ENCODE data around the gene CDYL.
A peak's percentile ranks its signal among the peaks of the same experiment; 100 is the strongest.

The CDYL gene

GRCh38 chr6:4958624-4959023 is 182.4 kb downstream of the CDYL start:
- no peak for DNase-seq
- Mint-ChIP-seq H3K4me1 (no peaks in the 10 kb centered on the region), H3K9me3 (peaks cover 6% of the 10 kb centered on the region), H3K36me3 (ENCODE audit: low read depth) (peaks cover 1% of the 10 kb centered on the region), H3K27me3 (peaks cover 2% of the 10 kb centered on the region), H3K27ac (no peak overlapping the region), H3K4me3 (no peak overlapping the region)
- ATAC-seq = no peak

GRCh38 chr6:4961322-4962168 is 185.3 kb downstream of the CDYL start:
- DNase-seq = no peak
- H3K9me3 Mint-ChIP-seq = peaks cover 6% of the 10 kb centered on the region
- no peaks in the 10 kb centered on the region for H3K4me1 Mint-ChIP-seq
- no peak overlapping the region for H3K27ac Mint-ChIP-seq
- H3K4me3 Mint-ChIP-seq = no peak overlapping the region
- no peaks in the 10 kb centered on the region for H3K36me3 Mint-ChIP-seq (ENCODE audit: low read depth)
- H3K27me3 Mint-ChIP-seq = peaks cover 2% of the 10 kb centered on the region
- ATAC-seq = no peak

GRCh38 chr6:4962905-4963304 is 186.7 kb downstream of the CDYL start:
- H3K4me1 Mint-ChIP-seq = no peaks in the 10 kb centered on the region
- no peak overlapping the region for H3K27ac Mint-ChIP-seq
- H3K27me3 Mint-ChIP-seq = peaks cover 2% of the 10 kb centered on the region
- DNase-seq (no peak), ATAC-seq (no peak)
- H3K9me3 Mint-ChIP-seq = peaks cover 6% of the 10 kb centered on the region
- H3K36me3 Mint-ChIP-seq (ENCODE audit: low read depth) = no peaks in the 10 kb centered on the region
- H3K4me3 Mint-ChIP-seq = no peak overlapping the region

- ATAC-seq = no peak
- H3K27me3 Mint-ChIP-seq = peaks cover under 1% of the 10 kb centered on the region
- no peak overlapping the region for H3K4me3 Mint-ChIP-seq
- no peak for DNase-seq
- peaks cover 5% of the 10 kb centered on the region for H3K9me3 Mint-ChIP-seq
- no peaks in the 10 kb centered on the region for H3K36me3 Mint-ChIP-seq (ENCODE audit: low read depth)
- H3K27ac Mint-ChIP-seq = no peak overlapping the region
- H3K4me1 Mint-ChIP-seq = no peaks in the 10 kb centered on the region
These were observed 188.7 kb downstream of the CDYL start for GRCh38 chr6:4964675-4965561.

GRCh38 chr6:4965562-4966389 is 189.6 kb downstream of the CDYL start:
- Mint-ChIP-seq H3K4me1 (no peaks in the 10 kb centered on the region), H3K27me3 (no peaks in the 10 kb centered on the region), H3K27ac (peak overlapping the region; percentile 28), H3K36me3 (ENCODE audit: low read depth) (no peaks in the 10 kb centered on the region), H3K9me3 (no peaks in the 10 kb centered on the region), H3K4me3 (no peak overlapping the region)
- DNase-seq (no peak), ATAC-seq (no peak)

GRCh38 chr6:4967301-4968030 is 191.3 kb downstream of the CDYL start:
- ATAC-seq (no peak), DNase-seq (no peak)
- no peak overlapping the region for H3K27ac Mint-ChIP-seq
- no peaks in the 10 kb centered on the region for H3K36me3 Mint-ChIP-seq (ENCODE audit: low read depth)
- H3K27me3 Mint-ChIP-seq = peaks cover 2% of the 10 kb centered on the region
- no peaks in the 10 kb centered on the region for H3K9me3 Mint-ChIP-seq
- no peaks in the 10 kb centered on the region for H3K4me1 Mint-ChIP-seq
- no peak overlapping the region for H3K4me3 Mint-ChIP-seq

- H3K36me3 Mint-ChIP-seq (ENCODE audit: low read depth) = no peaks in the 10 kb centered on the region
- H3K4me1 Mint-ChIP-seq = no peaks in the 10 kb centered on the region
- H3K9me3 Mint-ChIP-seq = no peaks in the 10 kb centered on the region
- no peak overlapping the region for H3K4me3 Mint-ChIP-seq
- DNase-seq (no peak), ATAC-seq (no peak)
- H3K27me3 Mint-ChIP-seq = peaks cover 3% of the 10 kb centered on the region
- H3K27ac Mint-ChIP-seq = no peak overlapping the region
These were observed 193.5 kb downstream of the CDYL start for GRCh38 chr6:4969609-4970285.

- Mint-ChIP-seq H3K36me3 (ENCODE audit: low read depth) (no peaks in the 10 kb centered on the region), H3K4me1 (no peaks in the 10 kb centered on the region), H3K9me3 (no peaks in the 10 kb centered on the region), H3K27ac (no peak overlapping the region), H3K27me3 (peaks cover 5% of the 10 kb centered on the region), H3K4me3 (no peak overlapping the region)
- ATAC-seq = no peak
- no peak for DNase-seq
These were observed 194.7 kb downstream of the CDYL start for GRCh38 chr6:4970739-4971395.

GRCh38 chr6:4971851-4972250 is 195.6 kb downstream of the CDYL start:
- Mint-ChIP-seq H3K27ac (no peak overlapping the region), H3K36me3 (ENCODE audit: low read depth) (no peaks in the 10 kb centered on the region), H3K9me3 (peaks cover 3% of the 10 kb centered on the region), H3K27me3 (peaks cover 7% of the 10 kb centered on the region), H3K4me1 (no peaks in the 10 kb centered on the region), H3K4me3 (no peak overlapping the region)
- no peak for ATAC-seq
- DNase-seq = no peak

GRCh38 chr6:4972438-4972837 is 196.2 kb downstream of the CDYL start:
- H3K27me3 Mint-ChIP-seq = peaks cover 7% of the 10 kb centered on the region
- no peaks in the 10 kb centered on the region for H3K36me3 Mint-ChIP-seq (ENCODE audit: low read depth)
- DNase-seq (no peak), ATAC-seq (no peak)
- H3K4me3 Mint-ChIP-seq = no peak overlapping the region
- H3K27ac Mint-ChIP-seq = no peak overlapping the region
- H3K9me3 Mint-ChIP-seq = peaks cover 3% of the 10 kb centered on the region
- no peaks in the 10 kb centered on the region for H3K4me1 Mint-ChIP-seq

GRCh38 chr6:4973415-4973814 is 197.2 kb downstream of the CDYL start:
- no peak for ATAC-seq
- no peak for DNase-seq
- no peak overlapping the region for H3K27ac Mint-ChIP-seq

GRCh38 chr6:4973982-4974745 is 198.0 kb downstream of the CDYL start:
- no peak overlapping the region for H3K27ac Mint-ChIP-seq
- H3K27me3 Mint-ChIP-seq = peaks cover 11% of the 10 kb centered on the region
- no peaks in the 10 kb centered on the region for H3K4me1 Mint-ChIP-seq
- peaks cover 3% of the 10 kb centered on the region for H3K9me3 Mint-ChIP-seq
- H3K4me3 Mint-ChIP-seq = no peak overlapping the region
- DNase-seq (no peak), ATAC-seq (no peak)
- no peaks in the 10 kb centered on the region for H3K36me3 Mint-ChIP-seq (ENCODE audit: low read depth)

More at GRCh38 chr6:4973415-4973814, 197.2 kb downstream of the CDYL start:
- H3K27me3 Mint-ChIP-seq = peaks cover 11% of the 10 kb centered on the region
- H3K4me1 Mint-ChIP-seq = no peaks in the 10 kb centered on the region
- H3K36me3 Mint-ChIP-seq (ENCODE audit: low read depth) = no peaks in the 10 kb centered on the region
- H3K9me3 Mint-ChIP-seq = peaks cover 3% of the 10 kb centered on the region
- H3K4me3 Mint-ChIP-seq = no peak overlapping the region

All from activated naive CD8-positive, alpha-beta T cell treated with anti-CD3 and anti-CD28 coated beads, Interleukin-2, amount 50 U/mL, for 24 hours (primary cell).